Measurements from ENCODE around the gene IFNGR2.

IFNGR2 gene

DNA sequence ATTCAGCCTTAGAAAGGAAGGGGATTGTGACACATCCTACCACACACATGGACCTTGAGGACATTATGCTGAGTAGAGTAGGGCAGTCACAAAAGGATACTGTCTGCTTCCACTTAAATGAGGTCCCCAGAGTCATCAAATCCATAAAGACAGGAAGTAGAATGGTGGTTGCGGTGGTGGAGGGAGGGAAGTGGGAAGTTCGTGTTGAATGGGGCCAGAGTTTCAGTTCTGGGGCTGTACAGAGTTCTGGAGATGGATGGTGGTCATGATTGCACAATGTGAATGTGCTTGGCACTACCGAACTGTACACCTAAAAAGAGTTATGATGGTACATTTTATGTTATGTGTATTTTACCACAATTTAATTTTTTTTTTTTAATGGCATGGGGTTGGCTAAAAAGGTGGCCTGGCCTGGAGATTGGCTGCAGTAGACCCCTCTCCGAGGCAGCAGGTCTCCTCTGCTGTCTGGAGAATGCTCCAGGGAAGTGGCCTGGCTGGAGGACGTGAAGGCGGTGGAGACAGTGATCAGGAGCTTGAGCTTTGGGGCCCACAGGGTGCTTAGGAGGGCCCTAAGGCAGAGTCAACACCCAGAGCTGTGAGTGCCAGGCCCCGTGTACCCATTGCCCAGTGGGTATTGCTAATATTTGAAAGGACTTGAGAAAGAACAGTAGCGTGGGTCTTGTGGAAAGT is 30.4 kb downstream of the IFNGR2 start:
- Histone ChIP-seq H3K4me3 (ENCODE audit: low read depth, low read length) (no peak overlapping the region), H3K36me3 (ENCODE audit: control insufficient read depth in 2 of 2, insufficient read depth in 1 of 2, low read length in 2 of 2) (peaks cover 79 to 86% of the 10 kb centered on the region in 2 experiments), H3K9me3 (ENCODE audit: control insufficient read depth, insufficient read depth, low read depth, low read length) (no peaks in the 10 kb centered on the region), H3K4me1 (ENCODE audit: control insufficient read depth, insufficient read depth, low read length) (no peaks in the 10 kb centered on the region), H3K27ac (ENCODE audit: extremely low read depth, low read depth, low read length) (no peak overlapping the region)
- CTCF ChIA-PET = interaction anchor here (0.6 to 1.6 kb wide), 2 partner anchors 11 to 73 kb away, joined by 4 to 5 read pairs; no protein-coding TSS in a partner anchor
- TF ChIP-seq ZBTB1 (tag by site-specific recombination; IDR thresholded peaks at IDR 0.05) = no peak
- TF ChIP-seq BCL11A (tag by site-specific recombination; IDR thresholded peaks at IDR 0.05; ENCODE audit: low read depth) = no peak
- no peak for TF ChIP-seq HOXA7 (CRISPR knock-in tag; IDR thresholded peaks at IDR 0.05; ENCODE audit: borderline replicate concordance)
- TF ChIP-seq, protein P1, sequence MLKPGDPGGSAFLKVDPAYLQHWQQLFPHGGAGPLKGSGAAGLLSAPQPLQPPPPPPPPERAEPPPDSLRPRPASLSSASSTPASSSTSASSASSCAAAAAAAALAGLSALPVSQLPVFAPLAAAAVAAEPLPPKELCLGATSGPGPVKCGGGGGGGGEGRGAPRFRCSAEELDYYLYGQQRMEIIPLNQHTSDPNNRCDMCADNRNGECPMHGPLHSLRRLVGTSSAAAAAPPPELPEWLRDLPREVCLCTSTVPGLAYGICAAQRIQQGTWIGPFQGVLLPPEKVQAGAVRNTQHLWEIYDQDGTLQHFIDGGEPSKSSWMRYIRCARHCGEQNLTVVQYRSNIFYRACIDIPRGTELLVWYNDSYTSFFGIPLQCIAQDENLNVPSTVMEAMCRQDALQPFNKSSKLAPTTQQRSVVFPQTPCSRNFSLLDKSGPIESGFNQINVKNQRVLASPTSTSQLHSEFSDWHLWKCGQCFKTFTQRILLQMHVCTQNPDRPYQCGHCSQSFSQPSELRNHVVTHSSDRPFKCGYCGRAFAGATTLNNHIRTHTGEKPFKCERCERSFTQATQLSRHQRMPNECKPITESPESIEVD (tag by site-specific recombination; IDR thresholded peaks at IDR 0.05) = no peak
- TF ChIP-seq ZNF350 (tag by site-specific recombination; IDR thresholded peaks at IDR 0.05) = no peak
- TF ChIP-seq ZNF2 (tag by site-specific recombination; IDR thresholded peaks at IDR 0.05) = no peak
- no peak for TF ChIP-seq GLIS2 (tag by site-specific recombination; IDR thresholded peaks at IDR 0.05)
- TF ChIP-seq, protein P2, sequence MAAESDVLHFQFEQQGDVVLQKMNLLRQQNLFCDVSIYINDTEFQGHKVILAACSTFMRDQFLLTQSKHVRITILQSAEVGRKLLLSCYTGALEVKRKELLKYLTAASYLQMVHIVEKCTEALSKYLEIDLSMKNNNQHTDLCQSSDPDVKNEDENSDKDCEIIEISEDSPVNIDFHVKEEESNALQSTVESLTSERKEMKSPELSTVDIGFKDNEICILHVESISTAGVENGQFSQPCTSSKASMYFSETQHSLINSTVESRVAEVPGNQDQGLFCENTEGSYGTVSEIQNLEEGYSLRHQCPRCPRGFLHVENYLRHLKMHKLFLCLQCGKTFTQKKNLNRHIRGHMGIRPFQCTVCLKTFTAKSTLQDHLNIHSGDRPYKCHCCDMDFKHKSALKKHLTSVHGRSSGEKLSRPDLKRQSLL (tag by site-specific recombination; IDR thresholded peaks at IDR 0.05) = no peak
- no peak for TF ChIP-seq ZFP37 (tag by site-specific recombination; IDR thresholded peaks at IDR 0.05)
- no peak for TF ChIP-seq MZF1 (tag by site-specific recombination; IDR thresholded peaks at IDR 0.05; ENCODE audit: borderline replicate concordance)
- no peak for TF ChIP-seq ZBTB8A (tag by site-specific recombination; IDR thresholded peaks at IDR 0.05)
- TF ChIP-seq ZNF624 (tag by site-specific recombination; IDR thresholded peaks at IDR 0.05) = no peak
- TF ChIP-seq, protein P3, sequence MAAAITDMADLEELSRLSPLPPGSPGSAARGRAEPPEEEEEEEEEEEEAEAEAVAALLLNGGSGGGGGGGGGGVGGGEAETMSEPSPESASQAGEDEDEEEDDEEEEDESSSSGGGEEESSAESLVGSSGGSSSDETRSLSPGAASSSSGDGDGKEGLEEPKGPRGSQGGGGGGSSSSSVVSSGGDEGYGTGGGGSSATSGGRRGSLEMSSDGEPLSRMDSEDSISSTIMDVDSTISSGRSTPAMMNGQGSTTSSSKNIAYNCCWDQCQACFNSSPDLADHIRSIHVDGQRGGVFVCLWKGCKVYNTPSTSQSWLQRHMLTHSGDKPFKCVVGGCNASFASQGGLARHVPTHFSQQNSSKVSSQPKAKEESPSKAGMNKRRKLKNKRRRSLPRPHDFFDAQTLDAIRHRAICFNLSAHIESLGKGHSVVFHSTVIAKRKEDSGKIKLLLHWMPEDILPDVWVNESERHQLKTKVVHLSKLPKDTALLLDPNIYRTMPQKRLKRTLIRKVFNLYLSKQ (tag by site-specific recombination; IDR thresholded peaks at IDR 0.05; ENCODE audit: borderline replicate concordance) = no peak
- no peak for TF ChIP-seq KLF7 (tag by site-specific recombination; IDR thresholded peaks at IDR 0.05; ENCODE audit: borderline replicate concordance)
- no peak for TF ChIP-seq ZNF501 (tag by site-specific recombination; IDR thresholded peaks at IDR 0.05)
- TF ChIP-seq ZNF404 (tag by site-specific recombination; IDR thresholded peaks at IDR 0.05) = no peak
- no peak for TF ChIP-seq IKZF3 (tag by site-specific recombination; IDR thresholded peaks at IDR 0.05)
- TF ChIP-seq, protein P4, sequence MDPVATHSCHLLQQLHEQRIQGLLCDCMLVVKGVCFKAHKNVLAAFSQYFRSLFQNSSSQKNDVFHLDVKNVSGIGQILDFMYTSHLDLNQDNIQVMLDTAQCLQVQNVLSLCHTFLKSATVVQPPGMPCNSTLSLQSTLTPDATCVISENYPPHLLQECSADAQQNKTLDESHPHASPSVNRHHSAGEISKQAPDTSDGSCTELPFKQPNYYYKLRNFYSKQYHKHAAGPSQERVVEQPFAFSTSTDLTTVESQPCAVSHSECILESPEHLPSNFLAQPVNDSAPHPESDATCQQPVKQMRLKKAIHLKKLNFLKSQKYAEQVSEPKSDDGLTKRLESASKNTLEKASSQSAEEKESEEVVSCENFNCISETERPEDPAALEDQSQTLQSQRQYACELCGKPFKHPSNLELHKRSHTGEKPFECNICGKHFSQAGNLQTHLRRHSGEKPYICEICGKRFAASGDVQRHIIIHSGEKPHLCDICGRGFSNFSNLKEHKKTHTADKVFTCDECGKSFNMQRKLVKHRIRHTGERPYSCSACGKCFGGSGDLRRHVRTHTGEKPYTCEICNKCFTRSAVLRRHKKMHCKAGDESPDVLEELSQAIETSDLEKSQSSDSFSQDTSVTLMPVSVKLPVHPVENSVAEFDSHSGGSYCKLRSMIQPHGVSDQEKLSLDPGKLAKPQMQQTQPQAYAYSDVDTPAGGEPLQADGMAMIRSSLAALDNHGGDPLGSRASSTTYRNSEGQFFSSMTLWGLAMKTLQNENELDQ (tag by site-specific recombination; IDR thresholded peaks at IDR 0.05; ENCODE audit: low read depth) = no peak
- TF ChIP-seq SP3 (tag by site-specific recombination; IDR thresholded peaks at IDR 0.05) = no peak
- TF ChIP-seq ZBTB21 (tag by site-specific recombination; IDR thresholded peaks at IDR 0.05) = no peak
- POLR2A ChIA-PET = no interaction called here
